Renal cortex interstitium (tissue), 3 donors: ENCODE results near the gene EPG5. TPM values are rescaled to one million over a fixed set of nuclear protein-coding genes. Genes with fewer than 3 reads are reported as not detected.

ENCODE experiments used
- polyA plus RNA-seq, 3 donors: library from polyadenylated mRNA; unstranded; fragments of 120-200 nt; gene quantifications; one replicate each; pipeline ENCODE4 v1.2.1, GENCODE V29; 2013; ENCODE audit not compliant: insufficient read length in 3 of 3

Gene EPG5
- polyA plus RNA-seq, 3 donors: 17.7 to 30.8 (median 24.0) TPM

Other genes with a start within 250 kb of the EPG5 start
- 1 to 10 TPM; 1.5 to 6.2 (median 3.1) TPM for gene SLC14A1, start 243.1 kb downstream of the EPG5 start, polyA plus RNA-seq
- gene SIGLEC15, start 141.7 kb downstream of the EPG5 start, polyA plus RNA-seq: under 1 TPM; 0.33 to 0.64 (median 0.33) TPM
- gene PSTPIP2, start 104.9 kb upstream of the EPG5 start, polyA plus RNA-seq: 10 to 100 TPM in 2 of 3 donors, 1 to 10 TPM in 1; 9.1 to 11.7 (median 11.7) TPM
- gene ATP5F1A, start 131.0 kb upstream of the EPG5 start, polyA plus RNA-seq: 100 to 1,000 TPM; 672 to 722 (median 675) TPM
- 10 to 100 TPM; 43.3 to 56.5 (median 53.7) TPM for gene HAUS1, start 137.1 kb upstream of the EPG5 start, polyA plus RNA-seq